ENCODE results near the gene OR5K4. TPM values are rescaled to one million over a fixed set of nuclear protein-coding genes. Genes with fewer than 3 reads are reported as not detected.

The OR5K4 gene, protein sequence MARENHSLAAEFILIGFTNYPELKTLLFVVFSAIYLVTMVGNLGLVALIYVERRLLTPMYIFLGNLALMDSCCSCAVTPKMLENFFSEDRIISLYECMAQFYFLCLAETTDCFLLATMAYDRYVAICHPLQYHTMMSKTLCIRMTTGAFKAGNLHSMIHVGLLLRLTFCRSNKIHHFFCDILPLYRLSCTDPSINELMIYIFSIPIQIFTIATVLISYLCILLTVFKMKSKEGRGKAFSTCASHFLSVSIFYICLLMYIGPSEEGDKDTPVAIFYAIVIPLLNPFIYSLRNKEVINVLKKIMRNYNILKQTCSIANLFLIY
- total RNA-seq = not detected
- long read RNA-seq = 0 reads

- ATAC-seq (ENCODE audit: poor library complexity) (no peak), DNase-seq (no peak)
- intact Hi-C loops (cut with DNase I) = no loop called here
These were observed at the start of gene OR5K4 for GRCh38 chr3:98353554-98353953. OR5K4 (plus strand) TSS chr3:98353854; CDS start chr3:98353854, 0 bp downstream.

DNA sequence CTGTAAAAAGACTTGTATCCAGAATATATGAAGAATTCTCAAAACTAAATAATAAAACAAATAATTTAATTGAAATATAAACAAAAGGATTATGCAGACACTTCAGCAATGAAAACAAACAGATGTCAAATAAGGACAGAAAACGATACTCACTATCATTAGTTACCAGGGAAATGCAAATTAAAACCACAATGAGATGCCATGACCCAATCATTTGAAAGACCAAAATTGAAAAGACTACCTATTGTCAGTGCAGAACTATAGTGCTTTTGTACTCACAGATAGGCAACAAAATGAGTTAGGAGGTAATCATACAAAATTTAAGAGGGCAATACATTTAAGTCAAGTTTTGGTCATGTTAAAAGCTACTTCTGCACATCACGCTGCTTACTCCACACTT, 31.6 kb upstream of the OR5K4 start:
- intact Hi-C loops (cut with DNase I) = no loop called here
- DNase-seq (no peak), ATAC-seq (ENCODE audit: poor library complexity) (no peak)

GRCh38 chr3:98322686-98323085, 31.0 kb upstream of the OR5K4 start:
- ATAC-seq (ENCODE audit: poor library complexity) = no peak
- DNase-seq = no peak
- intact Hi-C loops (cut with DNase I) = no loop called here

GRCh38 chr3:98323425-98323824, 30.2 kb upstream of the OR5K4 start:
- no peak for ATAC-seq (ENCODE audit: poor library complexity)
- intact Hi-C loops (cut with DNase I) = no loop called here
- no peak for DNase-seq

GRCh38 chr3:98325055-98325454, 28.6 kb upstream of the OR5K4 start:
- ATAC-seq (ENCODE audit: poor library complexity) = no peak
- intact Hi-C loops (cut with DNase I) = loop anchor here (5.0 kb wide), 1 partner anchor 278 kb away; no protein-coding TSS in a partner anchor
- DNase-seq = no peak

- no peak for ATAC-seq (ENCODE audit: poor library complexity)
- intact Hi-C loops (cut with DNase I) = loop anchor here (5.0 kb wide), 1 partner anchor 279 kb away; no protein-coding TSS in a partner anchor
These were observed 27.4 kb upstream of the OR5K4 start for GRCh38 chr3:98326105-98326893.

GRCh38 chr3:98326945-98327344, 26.7 kb upstream of the OR5K4 start:
- intact Hi-C loops (cut with DNase I) = loop anchor here (5.0 kb wide), 1 partner anchor 280 kb away; no protein-coding TSS in a partner anchor
- DNase-seq (no peak), ATAC-seq (ENCODE audit: poor library complexity) (no peak)

More at GRCh38 chr3:98326105-98326893, 27.4 kb upstream of the OR5K4 start:
- no peak for DNase-seq

- ATAC-seq (ENCODE audit: poor library complexity) (no peak), DNase-seq (no peak)
- intact Hi-C loops (cut with DNase I) = loop anchor here (5.0 kb wide), 1 partner anchor 282 kb away; no protein-coding TSS in a partner anchor
These were observed 24.7 kb upstream of the OR5K4 start for GRCh38 chr3:98328933-98329332.

DNA sequence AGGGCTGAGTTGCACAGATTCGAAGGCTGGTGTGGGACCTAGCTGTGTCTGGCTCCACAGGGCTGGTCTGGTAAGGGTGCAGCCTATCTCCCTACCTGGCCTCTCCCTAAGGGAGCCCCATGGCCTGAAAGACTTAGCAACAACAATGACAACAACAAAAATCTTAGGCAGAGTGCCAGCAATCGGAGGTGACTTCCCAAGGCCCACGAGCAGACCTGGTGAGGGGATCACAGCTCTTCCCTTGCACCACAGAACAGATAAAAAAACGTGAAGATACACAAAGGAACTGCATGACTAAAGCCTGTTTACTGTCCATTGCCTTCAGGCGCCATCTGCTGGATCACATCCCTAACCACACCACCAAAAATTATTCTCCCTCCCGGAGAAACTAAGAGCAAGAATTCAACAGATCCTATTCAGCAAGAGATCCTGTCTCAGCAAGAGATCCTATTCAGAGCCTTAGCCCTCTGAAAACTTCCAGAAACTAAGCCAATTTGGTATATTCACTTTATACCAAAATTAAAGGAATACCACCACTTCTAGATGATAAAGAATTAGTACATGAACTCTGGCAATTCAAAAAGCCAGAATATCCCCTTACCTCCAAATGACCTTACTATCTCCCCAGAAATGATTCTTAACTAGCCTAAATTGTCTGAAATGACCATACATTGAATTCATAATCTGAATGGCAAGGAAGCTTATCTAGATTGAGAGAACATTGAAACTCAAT, 24.1 kb upstream of the OR5K4 start:
- peak; percentile 63 for ATAC-seq (ENCODE audit: poor library complexity)
- intact Hi-C loops (cut with DNase I) = loop anchor here (5.0 kb wide), 1 partner anchor 282 kb away; no protein-coding TSS in a partner anchor
- DNase-seq = peak; percentile 43

GRCh38 chr3:98331329-98331728, 22.3 kb upstream of the OR5K4 start:
- ATAC-seq (ENCODE audit: poor library complexity) (no peak), DNase-seq (no peak)
- intact Hi-C loops (cut with DNase I) = no loop called here

DNA sequence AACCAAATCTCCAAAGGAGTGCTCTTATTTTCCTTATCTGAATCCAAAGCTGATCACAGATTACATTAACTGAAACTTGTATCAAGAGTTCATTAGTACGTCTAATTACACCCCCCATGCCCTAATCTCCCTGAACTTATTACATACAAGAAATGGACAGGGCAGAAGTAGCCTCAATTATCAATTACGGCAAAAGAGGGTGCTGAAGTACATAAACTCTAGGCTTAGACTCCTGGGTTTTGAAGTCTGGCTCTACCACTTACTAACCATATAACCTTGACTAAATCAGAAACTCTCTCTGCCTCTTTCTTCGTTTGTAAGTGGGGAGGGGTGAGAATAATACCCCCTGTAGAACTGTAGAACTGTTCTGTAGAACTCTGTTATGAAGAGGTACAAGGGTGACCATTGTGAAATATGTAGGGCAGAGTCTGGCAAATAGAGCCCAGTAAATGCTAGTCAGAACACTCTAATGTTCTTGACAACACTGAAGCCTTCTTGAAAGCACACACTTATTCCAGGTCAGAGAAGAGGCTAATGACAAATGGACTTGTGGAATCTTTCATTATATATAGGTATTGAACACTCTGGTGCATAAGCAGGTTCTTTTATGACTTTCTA, 19.6 kb upstream of the OR5K4 start:
- DNase-seq = no peak
- intact Hi-C loops (cut with DNase I) = no loop called here
- no peak for ATAC-seq (ENCODE audit: poor library complexity)

DNA sequence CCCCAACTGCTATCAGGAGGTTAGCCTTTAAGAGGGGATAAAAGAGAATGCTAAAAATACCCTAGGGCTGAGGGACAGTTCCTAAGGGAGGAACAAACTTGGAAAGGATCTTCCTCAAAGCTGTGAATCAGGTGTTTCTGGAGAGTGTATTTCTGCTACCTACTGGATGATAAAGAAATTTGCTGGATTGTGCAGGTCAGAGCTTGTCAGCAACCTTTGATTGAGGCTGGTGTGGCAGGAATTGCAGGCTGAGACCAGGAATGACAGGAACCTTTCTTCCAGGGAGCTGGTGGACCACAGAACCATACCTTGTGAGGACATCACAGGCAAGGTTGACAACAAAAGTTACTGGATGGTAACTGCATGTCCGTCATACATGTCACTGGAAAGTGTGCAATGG, 14.6 kb upstream of the OR5K4 start:
- ATAC-seq (ENCODE audit: poor library complexity) (no peak), DNase-seq (no peak)
- intact Hi-C loops (cut with DNase I) = no loop called here

DNA sequence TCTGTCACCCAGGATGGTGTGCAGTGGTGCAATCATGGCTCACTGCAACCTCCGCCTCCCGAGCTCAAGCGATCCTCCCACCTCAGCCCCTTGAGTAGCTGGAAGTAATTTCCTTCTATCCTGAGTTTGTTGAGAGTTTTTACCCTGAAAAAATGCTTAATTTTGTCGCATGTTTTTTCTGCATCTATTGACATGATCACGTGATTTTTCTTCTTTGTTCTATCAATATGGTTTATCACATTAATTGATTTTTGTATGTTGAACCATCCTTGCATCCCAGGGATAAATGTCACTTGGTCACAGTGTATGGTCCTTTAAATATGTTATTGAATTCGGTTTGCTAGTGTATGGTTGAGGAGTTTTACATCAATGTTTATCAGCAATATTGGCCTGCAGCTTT, 11.9 kb upstream of the OR5K4 start:
- intact Hi-C loops (cut with DNase I) = no loop called here
- no peak for DNase-seq
- ATAC-seq (ENCODE audit: poor library complexity) = no peak

DNA sequence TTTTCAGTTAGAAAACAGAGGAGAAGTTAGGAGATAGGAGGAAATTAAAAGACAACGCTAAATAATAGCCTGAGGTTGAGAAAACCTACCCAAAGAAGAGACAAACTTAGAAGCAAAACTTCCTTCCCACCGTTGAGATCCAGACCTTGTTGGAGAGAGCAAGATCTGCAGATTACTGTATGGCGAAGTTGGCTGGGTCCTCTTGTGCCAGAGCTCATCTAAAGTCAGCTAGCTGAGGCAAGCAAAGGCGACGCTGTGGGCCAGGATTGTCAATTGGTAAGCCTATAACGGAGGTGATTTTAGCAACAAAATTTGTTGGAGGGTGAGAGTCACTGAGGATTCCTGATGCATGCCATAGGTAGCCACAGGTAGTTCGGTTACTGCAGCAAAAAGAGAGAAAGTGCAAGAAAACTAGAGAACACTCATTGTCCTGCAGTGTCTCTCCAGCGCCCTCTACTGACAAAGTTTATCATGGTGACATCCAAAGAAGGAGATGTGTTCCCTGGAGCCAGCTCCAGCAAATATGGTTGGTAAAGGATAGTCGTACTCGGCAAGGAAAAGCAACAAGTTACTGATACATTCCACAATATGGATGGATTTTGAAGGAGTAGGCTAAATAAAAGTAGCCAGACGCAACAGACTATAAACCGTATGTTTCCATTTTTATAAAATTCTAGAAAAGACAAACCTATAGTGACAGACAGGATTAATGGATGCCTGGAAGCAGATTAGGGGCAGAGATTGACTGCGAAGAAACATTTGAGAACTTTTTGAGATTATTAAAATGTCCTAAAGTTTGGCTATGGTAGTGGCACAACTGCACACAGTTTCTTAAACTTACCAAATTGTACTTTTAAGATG, 9.8 kb upstream of the OR5K4 start:
- intact Hi-C loops (cut with DNase I) = no loop called here
- DNase-seq (no peak), ATAC-seq (ENCODE audit: poor library complexity) (no peak)

- DNase-seq = no peak
- no peak for ATAC-seq (ENCODE audit: poor library complexity)
- intact Hi-C loops (cut with DNase I) = no loop called here
These were observed 3.6 kb upstream of the OR5K4 start for GRCh38 chr3:98350082-98350481.

DNA sequence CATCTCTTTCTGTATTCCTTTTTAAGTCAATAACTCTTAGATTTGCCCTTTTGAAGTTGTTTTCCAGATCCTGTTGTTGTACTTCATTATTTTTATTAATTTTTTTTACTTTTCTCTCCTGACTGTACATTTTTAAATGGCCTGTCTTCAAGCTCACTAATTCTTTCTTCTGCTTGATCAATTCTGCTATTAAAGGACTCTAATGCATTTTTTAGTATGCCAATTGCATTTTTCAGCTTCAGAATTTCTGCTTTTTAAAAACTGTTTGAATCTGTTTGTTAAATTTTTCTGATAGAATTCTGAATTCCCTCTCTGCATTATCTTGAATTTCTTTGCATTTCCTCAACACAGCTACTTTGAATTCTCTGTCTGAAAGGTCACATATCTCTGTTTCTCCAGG, 5.6 kb downstream of the OR5K4 start:
- ATAC-seq (ENCODE audit: poor library complexity) (no peak), DNase-seq (no peak)
- intact Hi-C loops (cut with DNase I) = no loop called here

DNA sequence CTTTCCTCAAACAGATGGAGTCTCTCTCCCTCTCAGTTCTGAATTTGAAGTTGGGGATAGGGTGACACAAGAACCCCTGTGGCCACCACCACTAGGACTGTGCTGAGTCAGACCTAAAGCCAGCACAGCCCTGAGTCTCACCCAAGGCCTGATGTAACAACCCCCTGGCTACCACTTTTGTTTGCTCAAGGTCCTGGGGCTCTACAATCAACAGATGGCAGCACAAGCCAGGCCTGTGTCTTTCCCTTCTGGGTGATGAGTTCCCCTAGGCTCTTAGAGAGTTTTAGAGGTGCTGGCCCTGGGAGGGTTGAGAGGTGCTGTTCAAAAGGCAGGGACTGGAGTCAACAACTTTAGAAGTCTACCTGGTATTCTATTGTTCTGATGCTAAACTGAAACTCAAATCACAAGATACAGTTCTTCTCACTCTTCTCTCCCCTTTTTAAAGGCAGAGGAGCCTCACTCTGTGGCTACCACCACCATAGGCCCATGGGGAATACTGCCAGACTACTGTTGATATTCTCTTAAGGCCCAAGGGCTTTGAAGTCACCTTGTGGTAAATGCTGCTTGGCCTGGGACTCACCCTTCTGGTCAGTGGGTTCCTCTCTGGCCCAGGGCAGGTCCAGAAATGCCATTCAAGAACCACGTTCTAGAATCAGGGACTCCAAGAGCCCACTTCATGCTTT, 6.5 kb downstream of the OR5K4 start:
- no peak for ATAC-seq (ENCODE audit: poor library complexity)
- DNase-seq = no peak
- intact Hi-C loops (cut with DNase I) = no loop called here

Measured in Right ventricle myocardium superior (tissue), 1 donor.